ENCODE data around the gene SDK2.

GRCh38 chr17:73623247-73623646 is 21.0 kb downstream of the SDK2 start:
- TF ChIP-seq EZH2 (IDR thresholded peaks at IDR 0.05; ENCODE audit: borderline replicate concordance), result no peak
- TF ChIP-seq EZH2phosphoT487 (IDR thresholded peaks at IDR 0.05; ENCODE audit: low read depth, severe bottlenecking, unreplicated experiment), result no peak

All from hepatocyte (in vitro differentiated cells).